ENCODE measurements around the gene VGLL4.
"Not testable (repeated sequence)": the region's sequence is repeated elsewhere in the genome, so short reads cannot be mapped to it uniquely, and the experiment has no call there.

VGLL4 gene

GRCh38 chr3:11643605-11644087 lies at the start of gene VGLL4:
TSS of gene VGLL4 (minus strand) at chr3:11643915. CDS start at chr3:11643518, 397 bp downstream.
- DNase-seq: peak; percentile 71

GRCh38 chr3:11692532-11692813 lies 48.8 kb upstream of the VGLL4 start:
- no peak for DNase-seq

GRCh38 chr3:11691767-11692531 lies 48.2 kb upstream of the VGLL4 start:
- DNase-seq: no peak

- DNase-seq: no peak
These were observed 47.4 kb upstream of the VGLL4 start for GRCh38 chr3:11690863-11691766.

- no peak for DNase-seq
These were observed 46.0 kb upstream of the VGLL4 start for GRCh38 chr3:11689749-11690148.

GRCh38 chr3:11684980-11685379 lies 41.3 kb upstream of the VGLL4 start:
- DNase-seq: not testable (repeated sequence)

- DNase-seq: no peak
These were observed 36.8 kb upstream of the VGLL4 start for GRCh38 chr3:11680509-11680908.

GRCh38 chr3:11679964-11680363 lies 36.2 kb upstream of the VGLL4 start:
- no peak for DNase-seq

GRCh38 chr3:11672363-11672762 lies 28.6 kb upstream of the VGLL4 start:
- no peak for DNase-seq

- no peak for DNase-seq
These were observed 28.0 kb upstream of the VGLL4 start for GRCh38 chr3:11671648-11672100.

- DNase-seq: no peak
These were observed 24.8 kb upstream of the VGLL4 start for GRCh38 chr3:11668243-11669235.

- DNase-seq: no peak
These were observed 21.6 kb upstream of the VGLL4 start for GRCh38 chr3:11665331-11665730.

GRCh38 chr3:11662392-11662990 lies 18.8 kb upstream of the VGLL4 start:
- DNase-seq: no peak

- DNase-seq: no peak
These were observed 18.1 kb upstream of the VGLL4 start for GRCh38 chr3:11661827-11662226.

- DNase-seq: no peak
These were observed 17.4 kb upstream of the VGLL4 start for GRCh38 chr3:11661052-11661656.

- no peak for DNase-seq
These were observed 16.5 kb upstream of the VGLL4 start for GRCh38 chr3:11660242-11660641.

GRCh38 chr3:11658180-11658579 lies 14.5 kb upstream of the VGLL4 start:
- DNase-seq: no peak

GRCh38 chr3:11655196-11655928 lies 11.6 kb upstream of the VGLL4 start:
- DNase-seq: no peak

GRCh38 chr3:11654166-11654565 lies 10.5 kb upstream of the VGLL4 start:
- DNase-seq: no peak

- no peak for DNase-seq
These were observed 9.8 kb upstream of the VGLL4 start for GRCh38 chr3:11653298-11654055.
